Astrocyte (in vitro differentiated cells and primary cell): ENCODE data around the gene GGACT.

Experiments
- CTCF ChIP-seq: IDR thresholded peaks from 2 replicates; pipeline ENCODE4 v1.5.1; 2011; ENCODE audit warnings: low read depth, mild to moderate bottlenecking, inconsistent platforms, low read length, moderate library complexity; ENCODE audit not compliant: insufficient read depth
- EZH2 ChIP-seq: IDR thresholded peaks from 2 replicates; pipeline ENCODE4 v1.6.1; 2012; ENCODE audit warnings: mild to moderate bottlenecking, low read length, inconsistent platforms; ENCODE audit not compliant: insufficient read depth

DNA sequence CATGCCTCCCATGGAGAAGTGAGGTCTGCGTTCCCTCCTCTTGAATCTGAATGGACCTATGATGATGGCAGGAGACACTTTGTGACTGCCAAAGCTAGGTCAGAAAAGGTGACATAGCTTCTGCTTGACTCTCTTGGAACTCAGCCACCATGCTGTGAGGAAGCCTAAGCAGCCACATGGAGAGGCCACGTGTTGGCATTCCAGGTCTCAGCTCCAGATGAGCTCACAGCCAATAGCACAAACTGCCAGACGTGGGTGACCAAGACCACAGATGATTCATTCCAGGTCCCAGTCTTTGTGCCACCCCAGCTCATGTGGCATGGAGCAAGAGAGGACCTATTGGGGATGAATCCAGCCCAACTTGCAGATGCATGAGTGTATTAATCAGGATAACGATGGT lies 8.7 kb upstream of the GGACT start:
- no peak for TF ChIP-seq CTCF
- TF ChIP-seq EZH2 = no peak
